Measurements from ENCODE around the gene AKAP1. TPM values are rescaled to one million over a fixed set of nuclear protein-coding genes. Genes with fewer than 3 reads are reported as not detected.

Gene AKAP1
- total RNA-seq, 1 experiment from 2014 or later = 34.9 TPM

GRCh38 chr17:57130708-57131461, 45.8 kb downstream of the AKAP1 start:
- DNase-seq = peak; percentile 66 to 67
- H3K4me2 ChIP-seq = peak overlapping the region; percentile 59
- peaks cover 7% of the 10 kb centered on the region for H3K4me1 ChIP-seq (replicated peaks; ENCODE audit: insufficient read depth)
- peaks cover 11% of the 10 kb centered on the region; the same call in 1 of the 2 replicates for H3F3A ChIP-seq (ENCODE audit: insufficient read depth, low read depth)
- H3K9me3 ChIP-seq (ENCODE audit: insufficient read depth, low read depth) = no peaks in the 10 kb centered on the region
- no peaks in the 10 kb centered on the region for H3K36me3 ChIP-seq (ENCODE audit: low read depth)
- no peaks in the 10 kb centered on the region for H3K27me3 ChIP-seq (ENCODE audit: insufficient read depth, low read depth)
- BruUV-seq (replicated peaks) = no TSS peak
- H2AFZ ChIP-seq = no peak overlapping the region
- no peak for TF ChIP-seq EZH2 (IDR thresholded peaks at IDR 0.05; ENCODE audit: low read depth)
- TF ChIP-seq, protein P1, sequence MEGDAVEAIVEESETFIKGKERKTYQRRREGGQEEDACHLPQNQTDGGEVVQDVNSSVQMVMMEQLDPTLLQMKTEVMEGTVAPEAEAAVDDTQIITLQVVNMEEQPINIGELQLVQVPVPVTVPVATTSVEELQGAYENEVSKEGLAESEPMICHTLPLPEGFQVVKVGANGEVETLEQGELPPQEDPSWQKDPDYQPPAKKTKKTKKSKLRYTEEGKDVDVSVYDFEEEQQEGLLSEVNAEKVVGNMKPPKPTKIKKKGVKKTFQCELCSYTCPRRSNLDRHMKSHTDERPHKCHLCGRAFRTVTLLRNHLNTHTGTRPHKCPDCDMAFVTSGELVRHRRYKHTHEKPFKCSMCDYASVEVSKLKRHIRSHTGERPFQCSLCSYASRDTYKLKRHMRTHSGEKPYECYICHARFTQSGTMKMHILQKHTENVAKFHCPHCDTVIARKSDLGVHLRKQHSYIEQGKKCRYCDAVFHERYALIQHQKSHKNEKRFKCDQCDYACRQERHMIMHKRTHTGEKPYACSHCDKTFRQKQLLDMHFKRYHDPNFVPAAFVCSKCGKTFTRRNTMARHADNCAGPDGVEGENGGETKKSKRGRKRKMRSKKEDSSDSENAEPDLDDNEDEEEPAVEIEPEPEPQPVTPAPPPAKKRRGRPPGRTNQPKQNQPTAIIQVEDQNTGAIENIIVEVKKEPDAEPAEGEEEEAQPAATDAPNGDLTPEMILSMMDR (conservative IDR thresholded peaks at IDR 0.05) = peak; percentile 96
- no peaks in the 10 kb centered on the region for H4K20me1 ChIP-seq (ENCODE audit: insufficient read depth)
- POLR2A ChIA-PET (ENCODE audit: unreplicated experiment) = no interaction called here
- CTCF ChIA-PET = interaction anchor here (0.7 to 1.3 kb wide), 2 partner anchors 371 to 617 kb away, joined by 3 to 5 read pairs; no protein-coding TSS in a partner anchor
- no peak overlapping the region for H3K27ac ChIP-seq
- intact Hi-C loops (cut with micrococcal nuclease; ENCODE audit: unreplicated experiment) = loop anchor here (2.0 to 10.0 kb wide), 5 partner anchors 544 to 1314 kb away; no protein-coding TSS in a partner anchor
- H3K9me2 ChIP-seq (ENCODE audit: insufficient read depth) = no peaks in the 10 kb centered on the region
- H3K79me2 ChIP-seq (ENCODE audit: low read depth) = no peaks in the 10 kb centered on the region
- H3K4me3 ChIP-seq = no peak overlapping the region; the same call in 1 of the 2 replicates

- Histone ChIP-seq H3F3A (ENCODE audit: insufficient read depth, low read depth) (peaks cover 11% of the 10 kb centered on the region; the same call in 1 of the 2 replicates), H2AFZ (no peak overlapping the region), H3K4me2 (no peak overlapping the region), H4K20me1 (ENCODE audit: insufficient read depth) (no peaks in the 10 kb centered on the region), H3K79me2 (ENCODE audit: low read depth) (no peaks in the 10 kb centered on the region), H3K27ac (no peak overlapping the region), H3K27me3 (ENCODE audit: insufficient read depth, low read depth) (no peaks in the 10 kb centered on the region), H3K4me1 (replicated peaks; ENCODE audit: insufficient read depth) (peaks cover 7% of the 10 kb centered on the region), H3K9me3 (ENCODE audit: insufficient read depth, low read depth) (no peaks in the 10 kb centered on the region), H3K36me3 (ENCODE audit: low read depth) (no peaks in the 10 kb centered on the region), H3K9me2 (ENCODE audit: insufficient read depth) (no peaks in the 10 kb centered on the region), H3K4me3 (no peak overlapping the region)
- intact Hi-C loops (cut with micrococcal nuclease; ENCODE audit: unreplicated experiment) = loop anchor here (10.0 kb wide), 2 partner anchors 542 to 1312 kb away; no protein-coding TSS in a partner anchor
- ChIA-PET POLR2A (ENCODE audit: unreplicated experiment) (no interaction called here), CTCF (no interaction called here)
- BruUV-seq (replicated peaks) = no TSS peak
- no peak for TF ChIP-seq EZH2 (IDR thresholded peaks at IDR 0.05; ENCODE audit: low read depth)
- TF ChIP-seq, protein P1 (conservative IDR thresholded peaks at IDR 0.05) = no peak
- no peak for DNase-seq
These were observed 47.6 kb downstream of the AKAP1 start for GRCh38 chr17:57132663-57133062.

DNA sequence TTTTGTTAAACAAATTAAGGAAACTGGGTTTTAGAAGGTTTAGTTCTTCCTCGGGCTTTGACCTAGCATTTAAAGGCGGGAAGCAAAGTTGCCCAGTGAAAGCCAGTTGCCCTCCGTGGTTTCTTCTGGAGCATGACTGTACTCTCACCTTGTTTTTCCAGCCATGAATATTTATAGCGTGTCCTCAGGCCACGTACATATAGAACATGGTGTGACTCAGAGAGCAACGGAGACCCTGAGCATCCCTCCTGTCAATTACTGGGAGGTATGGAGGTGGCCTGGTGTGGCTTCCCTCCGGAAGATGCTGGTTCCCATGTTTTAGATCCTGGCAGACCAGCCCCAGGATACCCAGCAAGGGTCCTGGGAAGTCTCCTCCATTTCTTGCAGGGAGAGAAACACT, 48.4 kb downstream of the AKAP1 start:
- intact Hi-C loops (cut with micrococcal nuclease; ENCODE audit: unreplicated experiment) = loop anchor here (10.0 kb wide), 2 partner anchors 541 to 1311 kb away; no protein-coding TSS in a partner anchor
- peaks cover 7% of the 10 kb centered on the region for H3K4me1 ChIP-seq (replicated peaks; ENCODE audit: insufficient read depth)
- ChIA-PET POLR2A (ENCODE audit: unreplicated experiment) (no interaction called here), CTCF (no interaction called here)
- H3K9me2 ChIP-seq (ENCODE audit: insufficient read depth) = no peaks in the 10 kb centered on the region
- H3K4me3 ChIP-seq = no peak overlapping the region
- H3K79me2 ChIP-seq (ENCODE audit: low read depth) = no peaks in the 10 kb centered on the region
- no peak overlapping the region for H2AFZ ChIP-seq
- no peaks in the 10 kb centered on the region for H3K27me3 ChIP-seq (ENCODE audit: insufficient read depth, low read depth)
- TF ChIP-seq, protein P1 (conservative IDR thresholded peaks at IDR 0.05) = no peak
- no peak for TF ChIP-seq EZH2 (IDR thresholded peaks at IDR 0.05; ENCODE audit: low read depth)
- no peaks in the 10 kb centered on the region for H3K9me3 ChIP-seq (ENCODE audit: insufficient read depth, low read depth)
- H3K36me3 ChIP-seq (ENCODE audit: low read depth) = no peaks in the 10 kb centered on the region
- no peak overlapping the region for H3K27ac ChIP-seq
- DNase-seq = no peak
- H4K20me1 ChIP-seq (ENCODE audit: insufficient read depth) = no peaks in the 10 kb centered on the region
- H3K4me2 ChIP-seq = no peak overlapping the region
- H3F3A ChIP-seq (ENCODE audit: insufficient read depth, low read depth) = peaks cover 11% of the 10 kb centered on the region; the same call in 1 of the 2 replicates
- BruUV-seq (replicated peaks) = no TSS peak

All from PC-9 (cell line).